Esophagus muscularis mucosa (tissue), 3 donors: ENCODE data around the gene MYO16.

Experiments used
- POLR2A ChIP-seq: fragments of 450-650 bp; IDR thresholded peaks from one replicate; pipeline ENCODE4 v1.6.1; 2017; ENCODE audit warnings: antibody characterized with exemption, moderate library complexity, mild to moderate bottlenecking, low read depth
- TF ChIP-seq, protein P1 (sequence below), 3 experiments: fragments of 200-600 bp in 2 of 3; fragments of 450-650 bp in 1 of 3; sonication (generic) in 2 of 3; IDR thresholded peaks; one replicate each; pipeline ENCODE4 v1.5.1; 2017 to 2019; ENCODE audit warnings: antibody characterized with exemption in 3 of 3, mild to moderate bottlenecking in 2 of 3, moderate library complexity in 1 of 3

DNA sequence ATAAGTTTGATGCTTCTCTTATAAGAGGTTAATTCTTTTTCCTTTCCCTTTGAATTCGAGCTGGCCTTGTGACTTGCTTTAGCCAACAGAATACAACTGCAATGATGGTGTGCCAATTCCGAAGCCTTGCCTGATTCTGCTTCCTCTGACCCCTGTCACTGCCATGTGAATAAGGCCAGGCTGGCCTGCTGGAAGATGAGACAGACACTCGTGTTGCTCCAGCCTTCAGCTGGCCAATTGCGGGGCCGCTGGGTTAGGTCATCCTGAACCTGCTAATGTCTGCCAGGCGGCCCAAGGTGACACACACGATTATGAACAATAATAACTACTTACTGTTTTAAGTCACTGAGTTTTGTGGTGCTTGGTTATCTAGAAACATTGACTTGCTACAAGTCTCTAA is 352.0 kb downstream of the MYO16 start:
- TF ChIP-seq, protein P1, sequence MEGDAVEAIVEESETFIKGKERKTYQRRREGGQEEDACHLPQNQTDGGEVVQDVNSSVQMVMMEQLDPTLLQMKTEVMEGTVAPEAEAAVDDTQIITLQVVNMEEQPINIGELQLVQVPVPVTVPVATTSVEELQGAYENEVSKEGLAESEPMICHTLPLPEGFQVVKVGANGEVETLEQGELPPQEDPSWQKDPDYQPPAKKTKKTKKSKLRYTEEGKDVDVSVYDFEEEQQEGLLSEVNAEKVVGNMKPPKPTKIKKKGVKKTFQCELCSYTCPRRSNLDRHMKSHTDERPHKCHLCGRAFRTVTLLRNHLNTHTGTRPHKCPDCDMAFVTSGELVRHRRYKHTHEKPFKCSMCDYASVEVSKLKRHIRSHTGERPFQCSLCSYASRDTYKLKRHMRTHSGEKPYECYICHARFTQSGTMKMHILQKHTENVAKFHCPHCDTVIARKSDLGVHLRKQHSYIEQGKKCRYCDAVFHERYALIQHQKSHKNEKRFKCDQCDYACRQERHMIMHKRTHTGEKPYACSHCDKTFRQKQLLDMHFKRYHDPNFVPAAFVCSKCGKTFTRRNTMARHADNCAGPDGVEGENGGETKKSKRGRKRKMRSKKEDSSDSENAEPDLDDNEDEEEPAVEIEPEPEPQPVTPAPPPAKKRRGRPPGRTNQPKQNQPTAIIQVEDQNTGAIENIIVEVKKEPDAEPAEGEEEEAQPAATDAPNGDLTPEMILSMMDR (IDR thresholded peaks at IDR 0.05): no peak
- no peak for TF ChIP-seq POLR2A
